Neutrophil (primary cell): Measurements from ENCODE around the gene GADD45A.

Experiments used
- H3K27ac ChIP-seq: fragments of 200-600 bp; sonication (generic); 2 replicates; pipeline ENCODE4 v1.5.1; 2016; ENCODE audit warnings: mild to moderate bottlenecking, moderate library complexity
- H3K27me3 ChIP-seq: fragments of 200-600 bp; sonication (generic); 2 replicates; pipeline ENCODE4 v1.6.0; 2016; ENCODE audit warnings: mild to moderate bottlenecking
- H3K36me3 ChIP-seq: fragments of 200-600 bp; sonication (generic); 2 replicates; pipeline ENCODE4 v1.5.1; 2017
- H3K4me1 ChIP-seq, 2 experiments: fragments of 200-600 bp in 1 of 2; sonication (generic) in 1 of 2; 1 replicate in 1 of 2; 2 replicates in 1 of 2; pipeline versions ENCODE4 v1.5.1 to v1.6.1; 2013 to 2016; ENCODE audit warnings: low read depth in 1 of 2, low read length in 1 of 2, mild to moderate bottlenecking in 1 of 2, moderate library complexity in 1 of 2; ENCODE audit not compliant: control insufficient read depth in 1 of 2, insufficient read depth in 1 of 2
- H3K4me3 ChIP-seq, 2 experiments: fragments of 200-600 bp in 1 of 2; sonication (generic) in 1 of 2; 1 replicate in 1 of 2; 2 replicates in 1 of 2; pipeline ENCODE4 v1.5.1; 2013 to 2016; ENCODE audit warnings: low read depth in 1 of 2, low read length in 1 of 2, mild to moderate bottlenecking in 1 of 2, moderate library complexity in 1 of 2
- H3K9me3 ChIP-seq: fragments of 200-600 bp; sonication (generic); 2 replicates; pipeline ENCODE4 v1.5.1; 2016
- TF ChIP-seq, protein P1 (sequence below): fragments of 200-600 bp; sonication (generic); IDR thresholded peaks from 2 replicates; pipeline ENCODE4 v1.5.1; 2016; ENCODE audit warnings: antibody characterized with exemption

GADD45A gene

DNA sequence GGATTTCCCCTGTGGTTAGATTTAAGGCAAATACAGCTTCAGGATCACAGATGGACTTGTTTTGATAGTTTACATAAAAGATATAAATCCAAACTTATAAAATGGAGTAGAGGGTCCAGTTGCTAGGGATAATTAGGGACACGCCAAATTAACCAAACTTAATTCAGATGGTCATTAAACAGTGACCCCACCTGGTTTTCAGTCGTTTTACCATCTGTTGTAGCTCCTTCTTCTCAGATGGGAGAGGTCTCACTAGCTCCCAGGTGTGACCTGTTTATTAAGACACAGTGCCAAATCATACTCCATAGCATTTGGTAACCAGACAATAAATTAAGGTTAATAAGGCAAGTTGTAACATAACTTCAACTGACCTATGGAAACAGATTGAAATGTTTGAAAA is 8.1 kb upstream of the GADD45A start:
- no peaks in the 10 kb centered on the region for H3K9me3 ChIP-seq
- peaks cover 0 to 3% of the 10 kb centered on the region in 2 experiments for H3K4me1 ChIP-seq
- TF ChIP-seq, protein P1, sequence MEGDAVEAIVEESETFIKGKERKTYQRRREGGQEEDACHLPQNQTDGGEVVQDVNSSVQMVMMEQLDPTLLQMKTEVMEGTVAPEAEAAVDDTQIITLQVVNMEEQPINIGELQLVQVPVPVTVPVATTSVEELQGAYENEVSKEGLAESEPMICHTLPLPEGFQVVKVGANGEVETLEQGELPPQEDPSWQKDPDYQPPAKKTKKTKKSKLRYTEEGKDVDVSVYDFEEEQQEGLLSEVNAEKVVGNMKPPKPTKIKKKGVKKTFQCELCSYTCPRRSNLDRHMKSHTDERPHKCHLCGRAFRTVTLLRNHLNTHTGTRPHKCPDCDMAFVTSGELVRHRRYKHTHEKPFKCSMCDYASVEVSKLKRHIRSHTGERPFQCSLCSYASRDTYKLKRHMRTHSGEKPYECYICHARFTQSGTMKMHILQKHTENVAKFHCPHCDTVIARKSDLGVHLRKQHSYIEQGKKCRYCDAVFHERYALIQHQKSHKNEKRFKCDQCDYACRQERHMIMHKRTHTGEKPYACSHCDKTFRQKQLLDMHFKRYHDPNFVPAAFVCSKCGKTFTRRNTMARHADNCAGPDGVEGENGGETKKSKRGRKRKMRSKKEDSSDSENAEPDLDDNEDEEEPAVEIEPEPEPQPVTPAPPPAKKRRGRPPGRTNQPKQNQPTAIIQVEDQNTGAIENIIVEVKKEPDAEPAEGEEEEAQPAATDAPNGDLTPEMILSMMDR = no peak

DNA sequence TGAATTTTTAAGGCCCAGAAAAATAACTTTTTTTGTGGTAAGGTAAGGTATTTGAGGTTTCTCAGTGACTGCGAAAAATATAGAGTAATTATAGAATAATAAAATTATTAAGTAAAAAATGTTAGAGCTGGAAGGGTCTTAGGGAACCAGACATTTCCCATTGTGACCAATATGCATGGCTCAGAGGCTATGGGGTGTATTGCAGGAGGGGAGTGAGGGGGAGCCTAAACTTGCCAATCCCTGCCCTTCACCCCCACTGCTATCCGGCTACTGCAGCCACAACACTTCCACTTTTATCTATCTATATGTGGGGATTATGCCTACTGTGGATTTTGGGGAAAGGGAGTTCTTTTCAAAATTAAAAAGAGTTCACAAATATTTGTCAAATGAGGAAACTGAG is 7.6 kb upstream of the GADD45A start:
- no peaks in the 10 kb centered on the region for H3K9me3 ChIP-seq
- no peak overlapping the region for H3K4me3 ChIP-seq
- H3K36me3 ChIP-seq = no peaks in the 10 kb centered on the region
- H3K27me3 ChIP-seq = no peaks in the 10 kb centered on the region
- TF ChIP-seq, protein P1 = no peak
- no peak overlapping the region for H3K27ac ChIP-seq
- H3K4me1 ChIP-seq = peaks cover 0 to 3% of the 10 kb centered on the region in 2 experiments

More for the DNA sequence above, 8.1 kb upstream of the GADD45A start:
- no peak overlapping the region for H3K27ac ChIP-seq
- no peak overlapping the region for H3K4me3 ChIP-seq
- H3K27me3 ChIP-seq = no peaks in the 10 kb centered on the region
- no peaks in the 10 kb centered on the region for H3K36me3 ChIP-seq

DNA sequence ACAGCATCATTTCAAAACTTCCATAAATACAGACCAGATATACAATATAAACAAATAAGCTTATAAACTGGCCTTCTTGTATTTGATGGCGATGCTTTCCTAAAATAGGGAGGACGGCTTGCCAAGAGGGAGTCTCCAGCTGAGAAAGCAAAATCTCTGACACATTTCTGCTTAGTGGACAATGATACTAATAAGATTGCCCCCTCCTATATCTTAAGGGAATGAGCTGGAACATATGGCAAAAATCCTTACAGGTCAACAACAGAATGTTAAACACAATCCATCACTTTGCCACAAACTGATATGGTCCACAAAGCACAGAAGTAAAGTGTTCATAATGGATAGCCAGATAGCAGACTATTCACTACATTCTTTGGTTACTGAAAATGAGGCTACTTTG is 7.1 kb upstream of the GADD45A start:
- H3K27me3 ChIP-seq = no peaks in the 10 kb centered on the region
- no peaks in the 10 kb centered on the region for H3K36me3 ChIP-seq
- no peak overlapping the region for H3K27ac ChIP-seq
- H3K4me3 ChIP-seq = no peak overlapping the region
- H3K4me1 ChIP-seq = peaks cover 1 to 3% of the 10 kb centered on the region in 2 experiments
- no peaks in the 10 kb centered on the region for H3K9me3 ChIP-seq
- TF ChIP-seq, protein P1 = no peak

DNA sequence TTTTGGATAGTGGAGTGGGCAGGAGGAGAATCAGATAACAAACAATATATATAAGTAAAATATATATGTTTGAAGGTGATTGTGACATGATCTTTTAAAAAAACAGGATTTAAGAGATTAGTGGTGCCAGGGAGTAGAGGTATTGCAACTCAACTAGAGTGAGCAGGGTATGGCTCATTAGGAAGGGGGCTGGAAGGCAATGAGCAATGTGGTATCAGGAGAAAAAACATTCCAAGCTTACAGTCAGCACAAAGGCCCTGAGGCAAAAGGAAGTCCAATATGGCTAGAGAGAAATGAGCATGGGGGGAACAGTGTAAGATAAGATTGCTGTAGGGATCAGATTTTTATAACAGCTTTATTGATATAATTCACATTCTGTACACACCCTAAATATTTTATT is 5.3 kb upstream of the GADD45A start:
- H3K4me3 ChIP-seq = no peak overlapping the region
- H3K36me3 ChIP-seq = no peaks in the 10 kb centered on the region
- H3K27ac ChIP-seq = no peak overlapping the region
- H3K9me3 ChIP-seq = no peaks in the 10 kb centered on the region
- no peaks in the 10 kb centered on the region for H3K27me3 ChIP-seq
- peaks cover 16 to 19% of the 10 kb centered on the region in 2 experiments for H3K4me1 ChIP-seq
- TF ChIP-seq, protein P1 = no peak

DNA sequence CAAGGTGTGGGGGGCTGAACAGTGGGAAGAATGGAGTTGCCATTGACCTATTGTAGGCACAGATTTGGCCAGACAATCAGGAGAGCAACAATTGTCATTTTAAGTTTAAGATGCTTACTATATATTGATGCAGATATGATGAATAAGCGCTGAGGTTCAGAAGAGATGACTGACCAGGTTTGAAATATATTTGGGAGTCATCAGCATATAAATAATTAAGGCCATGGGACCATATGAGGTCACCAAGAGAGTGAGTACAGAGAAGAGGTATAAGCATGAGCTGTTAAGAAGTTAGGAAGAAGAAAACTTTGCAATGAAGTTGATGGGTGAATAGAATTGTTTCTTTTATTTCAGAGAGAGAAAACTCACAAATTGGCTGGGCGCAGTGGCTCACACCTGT is 4.5 kb upstream of the GADD45A start:
- Histone ChIP-seq H3K36me3 (no peaks in the 10 kb centered on the region), H3K4me3 (no peak overlapping the region), H3K27me3 (no peaks in the 10 kb centered on the region), H3K4me1 (peaks cover 17 to 21% of the 10 kb centered on the region in 2 experiments), H3K9me3 (no peaks in the 10 kb centered on the region), H3K27ac (no peak overlapping the region)
- TF ChIP-seq, protein P1 = no peak
